ENCODE measurements around the gene RBM4B. TPM values are rescaled to one million over a fixed set of nuclear protein-coding genes. Genes with fewer than 3 reads are reported as not detected.

The RBM4B gene
- total RNA-seq, 1 experiment from 2014 or later, result 25.4 TPM

DNA sequence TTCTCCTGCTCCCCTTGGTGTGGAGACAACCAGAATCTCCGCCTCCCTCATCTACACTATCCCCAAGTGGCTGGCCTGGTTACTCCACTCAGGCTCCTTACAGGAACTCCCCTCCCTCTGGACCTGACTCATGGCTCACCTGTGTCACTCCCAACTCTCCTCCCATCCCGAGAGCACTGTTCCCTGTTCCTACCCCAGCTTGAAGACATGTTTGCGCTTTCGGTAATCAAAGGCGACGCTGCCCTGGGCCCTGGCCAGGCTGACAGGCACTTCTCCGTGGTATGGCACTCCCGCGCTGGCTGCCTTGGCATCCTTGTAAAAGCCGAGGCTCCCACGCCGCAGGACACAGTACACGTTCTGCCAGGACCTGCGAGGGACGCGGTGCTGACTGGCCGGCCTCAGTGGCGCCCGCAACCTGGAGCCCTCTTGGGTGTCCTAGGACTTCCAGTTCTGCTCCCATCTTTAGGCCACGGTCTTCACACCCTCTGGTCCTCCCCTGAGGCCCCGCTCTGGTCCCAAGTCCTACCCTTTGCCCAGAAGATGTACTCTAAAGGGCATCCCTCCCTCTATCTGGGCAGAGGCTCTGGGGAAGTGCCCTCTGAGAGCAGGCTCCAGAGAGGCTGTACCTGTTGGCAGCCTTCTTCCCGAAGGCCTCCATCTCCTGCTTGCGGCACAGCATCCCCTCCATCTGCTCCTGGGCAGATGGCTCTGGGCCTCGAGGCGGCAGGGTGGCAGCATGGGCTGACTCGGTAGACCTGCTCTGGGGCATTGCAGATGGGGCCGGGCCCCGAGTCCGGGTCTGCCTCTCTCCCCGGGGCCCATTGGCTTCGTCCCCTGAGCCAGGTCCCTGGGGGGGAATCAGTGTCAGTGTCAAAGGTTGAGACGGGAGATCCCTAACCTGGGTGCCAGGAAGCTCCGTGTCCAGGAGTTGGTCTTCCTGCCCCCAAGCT lies 9.4 kb upstream of the RBM4B start:
- DNase-seq (ENCODE audit: low read depth), result no peak

DNA sequence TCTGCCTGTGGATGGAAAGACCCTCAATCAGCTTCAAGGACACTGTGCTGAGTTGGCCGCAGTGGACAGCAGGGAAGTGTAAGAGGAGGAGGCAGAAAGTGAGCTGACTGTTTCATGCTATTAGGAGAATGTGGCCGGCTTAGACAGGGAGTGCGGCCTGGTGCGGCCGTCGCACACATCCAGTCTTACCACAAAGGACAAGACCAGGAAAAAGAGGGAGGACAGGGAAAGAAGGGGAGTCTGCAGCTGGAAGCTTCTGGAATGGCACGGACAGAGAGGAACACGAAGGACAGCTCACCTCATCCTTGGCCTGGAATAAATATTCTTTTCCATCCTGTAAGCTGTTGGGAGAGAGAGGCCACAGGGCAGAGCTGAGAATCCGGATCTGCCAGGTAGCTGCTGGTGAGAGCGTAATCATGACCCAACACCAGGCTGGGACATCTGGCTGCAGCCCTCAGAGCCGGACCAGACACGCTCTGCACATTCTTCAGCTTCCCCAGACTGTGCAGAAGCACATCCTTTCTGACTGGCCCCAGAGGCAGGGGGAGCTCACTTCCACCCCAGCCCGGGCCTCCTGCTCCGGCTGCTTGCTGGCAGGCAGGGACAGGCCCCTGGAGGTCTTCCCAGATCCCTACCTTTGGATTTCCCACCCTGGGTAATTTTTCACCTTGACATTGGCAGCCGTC lies 8.6 kb upstream of the RBM4B start:
- no peak for DNase-seq (ENCODE audit: low read depth)

DNA sequence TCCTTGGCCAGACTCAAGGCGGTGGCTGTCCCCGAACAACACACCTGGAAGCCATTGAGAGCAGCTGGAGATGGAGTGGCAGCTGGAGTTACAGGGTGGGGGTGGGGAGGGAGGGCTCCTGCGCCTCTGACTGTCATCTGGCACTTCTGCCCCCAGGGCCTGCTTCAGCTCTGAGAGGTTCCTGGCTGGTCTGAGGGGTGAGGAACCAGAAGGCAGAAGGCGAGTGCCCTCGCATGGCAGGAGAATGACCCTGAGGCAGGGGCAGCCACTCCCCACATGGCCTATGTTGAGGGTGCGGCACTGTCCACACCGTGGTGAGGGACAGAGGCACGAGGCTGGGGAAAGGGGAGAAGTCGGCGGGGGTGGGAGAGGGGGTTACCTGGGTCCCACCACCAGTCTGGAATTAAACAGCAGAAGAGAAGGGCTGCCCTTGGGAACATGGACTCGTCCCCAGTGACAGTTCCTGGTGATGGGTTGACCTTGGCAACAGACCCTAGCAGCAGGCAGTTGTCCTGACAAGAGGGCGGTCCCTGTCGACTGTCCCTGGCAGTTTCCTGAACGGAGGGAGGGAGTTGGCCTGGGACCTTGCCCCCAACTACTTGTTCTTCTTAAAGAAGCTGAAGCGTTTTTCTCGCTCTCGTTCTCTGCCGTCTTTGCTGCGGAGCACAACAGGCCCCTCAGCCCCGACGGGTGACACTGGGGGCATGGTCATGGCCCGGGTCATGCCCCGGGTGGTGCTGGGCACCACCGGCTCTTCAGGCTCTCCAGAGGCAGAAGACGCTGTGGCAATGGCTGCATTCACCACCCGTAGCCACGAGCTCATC lies 7.8 kb upstream of the RBM4B start:
- peak; percentile 12 for DNase-seq (ENCODE audit: low read depth)

DNA sequence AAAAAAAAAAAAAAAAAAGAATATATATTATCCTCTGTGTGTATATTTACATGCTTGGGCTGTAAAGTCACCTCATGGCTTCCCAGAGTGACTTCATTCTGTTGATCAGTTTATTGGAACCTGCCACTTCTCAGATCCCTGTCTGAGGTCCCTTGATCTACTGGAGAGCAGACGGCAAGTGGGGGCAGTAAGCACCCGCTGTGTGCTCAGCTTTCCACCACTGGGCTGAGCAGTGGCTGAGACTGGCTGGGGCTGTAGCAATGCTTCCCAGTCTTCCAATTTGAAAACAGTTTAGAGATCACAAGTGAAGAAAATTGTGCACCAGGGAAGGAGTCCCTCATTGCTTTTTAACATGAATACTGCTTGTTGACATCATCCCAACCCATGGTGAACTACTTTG lies 6.9 kb upstream of the RBM4B start:
- DNase-seq (ENCODE audit: low read depth), result no peak

DNA sequence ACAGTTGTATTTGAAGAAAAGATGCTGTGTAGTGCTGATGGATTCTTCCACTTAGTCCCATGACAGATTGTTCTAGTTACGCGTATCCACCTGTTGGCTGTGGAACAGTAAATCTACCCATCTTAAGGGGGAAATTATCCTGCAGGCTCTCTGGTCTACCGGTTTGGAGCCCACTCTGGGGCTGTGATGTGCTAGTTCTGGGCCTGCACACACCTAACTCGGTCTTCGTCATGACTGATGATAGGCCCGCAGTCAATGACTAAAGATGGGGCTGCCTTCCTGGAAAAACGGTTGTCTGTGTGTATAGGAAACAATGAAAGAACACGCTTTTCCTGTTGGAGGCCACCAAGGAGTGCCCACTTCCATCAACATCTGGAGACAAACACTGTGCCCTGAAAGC lies 6.2 kb upstream of the RBM4B start:
- no peak for DNase-seq (ENCODE audit: low read depth)

DNA sequence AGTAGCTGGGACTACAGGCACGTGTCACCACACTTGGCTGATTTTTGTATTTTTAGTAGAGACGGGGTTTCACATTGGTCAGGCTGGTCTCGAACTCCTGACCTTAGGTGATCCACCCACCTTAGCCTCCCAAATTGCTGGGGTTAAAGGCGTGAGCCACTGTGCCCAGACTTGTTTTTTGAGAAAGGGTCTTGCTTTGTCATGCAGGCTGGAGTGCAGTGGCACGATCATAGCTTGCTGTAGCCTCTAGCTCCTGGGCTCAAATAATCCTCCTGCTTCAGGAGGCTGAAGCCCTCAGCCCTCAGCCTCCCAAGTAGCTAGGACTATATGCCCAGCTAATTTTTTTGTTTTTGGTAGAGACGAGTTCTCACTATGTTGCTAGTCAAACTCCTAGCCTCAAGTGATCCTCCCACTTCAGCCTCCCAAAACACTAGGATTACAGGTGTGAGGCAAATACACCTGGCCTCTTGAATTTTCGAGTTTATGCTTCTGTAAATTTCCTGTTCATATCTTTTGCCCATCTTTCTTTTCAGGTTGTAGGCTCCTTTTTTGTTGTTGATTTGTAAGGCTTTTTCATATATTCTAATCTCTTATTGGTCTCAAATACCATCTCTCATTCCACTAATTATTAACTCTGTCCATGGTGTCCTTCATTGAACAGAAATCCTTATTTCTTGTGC lies 3.4 kb upstream of the RBM4B start:
- no peak for DNase-seq (ENCODE audit: low read depth)

DNA sequence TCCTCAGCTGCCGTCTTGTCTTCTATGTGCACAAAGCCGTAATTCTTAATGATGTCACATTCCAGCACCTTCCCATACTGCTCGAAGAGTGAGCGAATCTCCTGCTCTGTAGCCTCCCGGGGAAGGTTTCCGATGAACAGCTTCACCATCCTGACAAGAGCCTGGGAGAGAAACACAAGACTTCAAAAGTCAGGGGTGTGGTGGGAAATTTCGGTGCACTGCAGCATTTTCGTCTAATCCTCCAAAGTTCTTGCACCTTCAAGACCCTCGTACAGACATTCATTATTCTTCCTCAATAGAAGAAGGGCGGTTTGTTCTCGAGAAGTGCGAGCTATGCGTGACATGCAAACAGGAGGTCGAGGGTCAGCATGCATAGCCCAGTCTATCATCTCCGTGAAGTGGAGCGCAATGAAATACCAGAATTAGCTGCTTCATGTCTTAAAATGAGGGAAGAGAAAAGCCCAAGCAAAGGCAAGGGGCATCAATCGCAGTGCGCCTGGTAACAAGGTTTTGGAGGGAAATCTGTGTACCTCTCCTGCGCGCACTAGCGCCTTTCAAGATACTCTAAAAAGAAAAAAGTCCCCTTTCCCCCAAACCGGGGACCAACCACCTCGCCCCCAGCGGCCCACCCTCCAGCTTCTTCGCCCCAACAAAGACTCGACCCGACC lies 622 bp downstream of the RBM4B start:
- no peak for DNase-seq (ENCODE audit: low read depth)

DNA sequence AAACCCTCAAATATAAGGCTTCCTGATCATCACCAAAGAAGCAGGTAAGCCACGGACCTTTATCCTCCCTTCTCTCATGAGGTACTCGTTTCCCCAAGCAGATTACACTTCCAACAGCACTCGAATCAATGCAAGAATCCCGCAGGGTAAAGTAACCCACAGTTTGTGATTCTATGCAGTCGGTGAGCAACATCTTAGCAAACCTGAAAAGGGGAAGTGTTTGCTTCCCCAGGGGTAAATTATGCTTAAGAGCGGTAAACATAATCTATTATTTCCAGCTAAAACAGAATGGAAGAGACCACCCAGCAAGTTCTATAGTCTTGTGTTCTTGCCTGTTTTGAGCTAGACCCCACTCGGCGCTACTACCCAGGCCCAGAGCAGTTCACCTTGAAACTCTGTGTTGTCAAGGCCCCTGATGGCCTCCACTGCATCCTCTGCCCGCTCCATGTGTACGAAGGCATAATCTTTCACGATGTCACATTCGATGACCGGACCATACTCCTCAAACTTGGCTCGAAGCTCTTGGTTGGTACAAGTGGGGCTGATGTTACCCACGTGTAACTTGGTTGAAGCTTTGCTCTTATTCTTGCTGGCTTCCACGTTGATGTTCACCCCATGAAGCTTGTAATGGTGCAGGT lies 1.3 kb downstream of the RBM4B start:
- no peak for DNase-seq (ENCODE audit: low read depth)

DNA sequence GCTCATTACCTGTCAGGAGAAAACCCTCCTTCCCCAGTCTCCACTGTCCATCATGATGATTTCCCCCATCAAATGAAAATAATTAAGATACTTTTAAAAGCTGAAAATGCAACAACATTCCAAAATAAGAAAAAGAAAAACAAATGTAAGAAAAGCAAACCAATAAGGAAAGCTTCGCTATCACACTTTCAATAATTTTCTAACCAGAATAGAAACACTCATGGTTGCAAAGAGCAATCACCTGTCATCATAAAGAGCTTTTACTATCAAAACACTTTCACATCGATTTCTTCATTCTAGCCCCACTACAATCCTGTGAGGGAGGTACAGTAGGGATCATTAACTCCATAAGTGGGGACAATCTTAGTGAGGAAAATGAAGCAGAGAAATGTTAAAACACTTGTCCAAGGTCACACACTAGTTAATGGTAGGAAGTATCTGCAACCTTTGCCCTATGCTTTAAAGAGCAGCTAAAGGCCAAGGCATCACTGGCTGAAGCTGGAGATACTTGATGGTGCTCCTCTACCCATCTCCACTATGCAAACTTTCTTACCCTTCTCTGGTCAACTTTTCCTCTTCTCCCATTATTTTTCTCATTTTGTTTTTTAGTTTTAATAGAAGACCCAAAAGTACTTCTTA lies 2.6 kb downstream of the RBM4B start:
- no peak for DNase-seq (ENCODE audit: low read depth)

DNA sequence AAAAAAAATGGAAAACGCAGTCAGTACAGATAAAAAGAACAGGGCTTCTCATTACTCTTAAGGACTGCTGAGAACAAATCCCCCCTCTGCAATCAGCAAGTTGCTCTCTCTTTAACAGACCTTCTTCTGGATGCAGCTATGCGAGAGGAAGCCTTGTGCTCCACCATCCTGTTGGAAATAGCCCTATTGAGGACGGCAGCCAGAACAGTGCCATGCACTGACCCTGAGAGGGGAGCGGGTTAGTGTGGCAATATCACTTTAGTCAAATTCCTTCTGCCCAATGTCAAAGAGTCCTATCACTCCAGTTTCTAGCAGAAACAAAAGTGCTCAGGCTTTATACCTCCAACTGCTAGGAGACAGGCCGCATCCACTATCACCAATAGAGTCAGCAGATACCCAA lies 6.9 kb downstream of the RBM4B start:
- DNase-seq (ENCODE audit: low read depth), result no peak

DNA sequence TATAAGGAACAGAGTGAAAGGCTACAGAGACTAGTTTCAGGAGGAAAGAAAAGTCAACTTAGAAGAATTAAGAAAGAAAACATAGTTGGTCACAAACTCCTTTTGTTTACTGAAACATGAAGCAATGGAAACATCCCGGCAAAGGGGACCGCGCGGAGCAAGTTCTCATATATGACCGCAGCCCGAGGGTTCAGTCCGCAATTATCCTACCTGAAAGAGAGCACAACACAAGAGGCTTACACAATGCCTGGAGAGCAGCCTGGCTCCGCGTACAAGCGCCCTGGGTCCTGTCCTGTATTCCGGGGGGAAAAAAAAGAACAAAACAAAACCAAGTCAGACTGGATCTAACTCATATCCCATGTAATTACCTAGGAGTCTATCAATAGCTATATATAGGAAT lies 12.3 kb downstream of the RBM4B start:
- DNase-seq (ENCODE audit: low read depth), result no peak

DNA sequence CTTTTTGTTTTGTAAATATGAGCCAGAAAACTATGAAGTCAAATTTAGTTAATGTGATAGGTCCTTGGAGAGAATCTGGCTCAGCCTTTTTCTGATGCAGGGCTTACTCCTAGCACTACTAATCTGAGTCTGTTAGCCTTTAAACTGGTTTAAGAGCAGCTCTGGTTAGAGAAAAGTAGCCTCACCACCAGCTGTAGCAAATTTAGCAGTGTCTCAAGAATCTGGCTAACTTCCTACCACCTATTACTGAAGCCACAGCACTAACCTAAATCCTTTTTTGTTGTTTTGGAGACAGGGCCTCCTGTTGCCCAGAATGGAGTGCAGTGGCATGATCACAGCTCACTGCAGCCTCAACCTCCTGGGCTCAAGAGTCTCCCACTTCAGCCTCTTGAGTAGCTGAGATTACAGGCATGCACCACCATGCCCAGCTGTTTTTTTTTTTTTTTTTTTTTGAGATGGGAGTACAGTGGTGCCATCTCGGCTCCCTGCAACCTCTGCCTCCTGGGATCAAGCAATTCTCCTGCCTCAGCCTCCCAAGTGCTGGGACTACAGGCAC lies 13.9 kb downstream of the RBM4B start:
- no peak for DNase-seq (ENCODE audit: low read depth)

DNA sequence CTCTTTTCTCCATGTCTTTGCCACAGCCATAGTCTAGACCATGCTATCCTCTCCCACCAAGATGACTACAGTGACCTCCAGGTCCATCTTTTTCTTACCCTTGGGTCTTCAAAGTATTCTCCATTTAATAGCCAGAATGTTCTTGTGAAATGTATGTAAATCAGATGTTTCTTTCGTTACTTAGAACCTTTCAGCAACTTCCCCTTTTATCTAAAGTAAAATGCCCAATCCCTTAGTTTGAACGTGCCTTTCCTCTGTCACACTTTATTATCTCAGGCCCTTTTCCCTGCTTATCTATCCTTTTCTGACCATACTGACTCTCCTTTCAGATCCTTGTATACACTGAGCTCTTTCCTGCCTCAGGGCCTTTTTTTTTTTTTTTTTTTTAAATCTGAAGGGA lies 17.9 kb downstream of the RBM4B start:
- no peak for DNase-seq (ENCODE audit: low read depth)

DNA sequence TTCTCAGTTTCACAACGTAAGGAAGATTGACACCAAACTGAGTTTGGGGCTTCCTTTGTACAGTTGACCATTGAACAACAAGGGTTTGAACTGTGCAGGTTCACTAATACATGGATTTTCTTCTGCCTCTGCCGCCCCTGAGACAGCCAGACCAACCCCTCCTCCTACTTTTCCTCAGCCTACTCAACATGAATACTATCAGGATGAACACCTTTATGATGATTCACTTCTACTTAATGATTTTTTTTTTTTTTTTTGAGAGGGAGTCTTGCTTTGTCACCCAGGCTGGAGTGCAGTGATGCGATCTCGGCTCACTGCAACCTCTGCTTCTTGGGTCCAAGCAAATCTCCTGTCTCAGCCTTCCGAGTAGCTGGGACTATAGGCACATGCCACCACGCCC lies 24.6 kb downstream of the RBM4B start:
- no peak for DNase-seq (ENCODE audit: low read depth)

DNA sequence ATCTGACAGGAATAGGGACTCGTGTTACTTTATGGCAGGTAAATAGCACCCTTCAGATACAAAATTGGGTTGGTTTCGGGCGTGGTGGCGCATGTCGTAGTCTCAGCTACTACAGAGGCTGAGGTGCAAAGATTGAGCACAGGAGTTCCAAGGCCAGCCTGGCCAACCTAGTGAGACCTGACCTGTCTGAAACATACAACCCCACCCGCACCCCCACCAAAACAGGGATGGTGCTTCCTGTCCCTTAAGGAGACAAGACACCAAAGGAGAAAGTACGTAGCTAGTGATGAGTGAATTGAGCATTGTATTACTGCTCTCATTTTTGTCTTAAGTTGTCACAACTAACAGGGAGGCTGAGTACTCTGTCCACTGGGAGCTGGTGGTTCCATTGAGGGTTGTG lies 25.0 kb downstream of the RBM4B start:
- no peak for DNase-seq (ENCODE audit: low read depth)

DNA sequence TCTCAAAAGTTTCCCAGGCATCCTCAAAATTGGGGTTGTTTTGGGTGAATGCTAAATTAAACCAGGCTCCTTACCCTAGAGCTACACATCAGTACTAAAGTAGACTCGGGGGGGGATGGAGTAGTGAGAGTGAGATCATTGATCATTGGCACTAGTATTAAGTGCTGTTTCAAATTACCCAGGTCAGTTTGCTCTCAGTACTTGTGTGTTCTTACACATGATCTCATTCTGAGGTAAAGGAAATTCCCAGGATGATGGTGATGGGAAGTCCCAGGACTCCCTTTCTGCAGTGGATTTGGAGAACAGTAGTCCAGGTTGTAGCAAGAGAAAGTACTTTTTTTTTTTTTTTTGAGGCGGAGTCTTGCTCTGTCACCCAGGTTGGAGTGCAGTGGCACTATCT lies 26.7 kb downstream of the RBM4B start:
- DNase-seq (ENCODE audit: low read depth), result no peak

DNA sequence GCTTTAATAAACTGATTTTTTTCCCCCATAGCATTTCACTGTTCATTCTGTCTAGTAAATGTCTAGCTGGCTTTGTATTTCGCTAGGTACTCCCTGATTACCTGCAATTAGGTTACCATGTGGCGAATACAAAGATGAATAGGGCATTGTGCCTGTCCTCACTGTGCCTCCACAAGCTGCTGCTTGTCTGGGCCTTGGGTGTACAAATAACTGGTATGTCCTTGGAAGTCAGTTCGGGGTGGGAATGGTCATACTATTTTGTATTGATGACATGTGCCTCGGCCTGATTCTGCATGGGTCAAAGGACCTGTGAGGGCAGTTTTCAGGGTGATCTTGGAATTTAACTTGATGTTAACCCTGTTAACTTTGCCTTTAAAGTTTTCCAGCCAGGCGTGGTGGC lies 27.8 kb downstream of the RBM4B start:
- DNase-seq (ENCODE audit: low read depth), result no peak

DNA sequence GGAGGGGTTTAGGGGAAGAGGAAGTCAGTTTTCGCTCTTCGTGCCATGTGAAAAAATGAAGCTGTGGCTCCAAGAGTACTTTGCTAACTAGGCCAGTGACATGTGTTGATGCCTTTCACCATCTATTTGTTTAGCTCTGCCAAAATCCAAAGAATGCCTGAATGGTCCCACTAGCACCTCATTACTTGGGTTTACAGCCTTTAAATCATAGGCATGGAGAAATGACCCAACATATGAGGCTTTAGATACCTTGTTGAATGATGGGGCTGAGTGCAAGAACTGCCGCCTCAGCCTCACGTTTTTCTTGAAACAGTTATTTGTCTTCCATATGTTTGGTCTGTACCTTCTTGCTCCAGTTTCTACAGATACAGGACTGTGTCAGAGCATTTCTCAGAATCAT lies 30.9 kb downstream of the RBM4B start:
- DNase-seq (ENCODE audit: low read depth), result no peak

DNA sequence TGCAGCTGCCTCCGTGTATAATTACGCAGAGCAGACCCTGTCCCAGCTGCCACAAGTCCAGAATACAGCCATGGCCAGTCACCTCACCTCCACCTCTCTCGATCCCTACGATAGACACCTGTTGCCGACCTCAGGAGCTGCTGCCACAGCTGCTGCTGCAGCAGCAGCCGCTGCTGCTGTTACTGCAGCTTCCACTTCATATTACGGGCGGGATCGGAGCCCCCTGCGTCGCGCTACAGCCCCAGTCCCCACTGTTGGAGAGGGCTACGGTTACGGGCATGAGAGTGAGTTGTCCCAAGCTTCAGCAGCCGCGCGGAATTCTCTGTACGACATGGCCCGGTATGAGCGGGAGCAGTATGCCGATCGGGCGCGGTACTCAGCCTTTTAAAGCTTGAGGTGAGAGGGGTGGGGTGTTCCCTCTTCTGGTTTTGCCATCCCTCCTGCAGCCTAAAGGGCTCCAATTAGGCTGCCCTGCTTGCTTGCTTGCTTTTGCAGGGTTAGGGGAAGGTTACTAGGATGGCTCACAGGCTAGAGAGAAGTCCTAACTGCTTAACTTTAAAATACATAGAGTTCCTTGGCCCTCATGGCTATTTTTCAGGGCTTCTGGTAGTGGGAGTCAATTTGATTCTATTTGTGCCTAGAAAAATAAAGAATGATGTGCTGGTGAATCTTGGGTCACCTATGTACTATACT lies 33.8 kb downstream of the RBM4B start:
- no peak for DNase-seq (ENCODE audit: low read depth)

Measured in RPMI7951 (cell line).